HG03442 (cell line): ENCODE data around the gene SYNRG.
"Not testable (repeated sequence)": the region's sequence is repeated elsewhere in the genome, so short reads cannot be mapped to it uniquely, and the experiment has no call there.

Experiments
- ATAC-seq: cut with Tn5 transposase; IDR thresholded peaks from one replicate; pipeline ENCODE4 v1.9.1; 2021; ENCODE audit warnings: mild to moderate bottlenecking, moderate library complexity; ENCODE audit not compliant: unreplicated experiment

The SYNRG gene

GRCh38 chr17:37609170-37610040 lies at the start of gene SYNRG:
Gene SYNRG (minus strand): TSS chr17:37609418. CDS start chr17:37609355, 63 bp downstream.
- ATAC-seq = peak; percentile 93

GRCh38 chr17:37657202-37657601 lies 48.0 kb upstream of the SYNRG start:
- no peak for ATAC-seq

GRCh38 chr17:37651849-37652248 lies 42.6 kb upstream of the SYNRG start:
- ATAC-seq = no peak

- no peak for ATAC-seq
Measured at GRCh38 chr17:37650419-37651003, 41.3 kb upstream of the SYNRG start.

GRCh38 chr17:37648555-37648954 lies 39.3 kb upstream of the SYNRG start:
- no peak for ATAC-seq

- no peak for ATAC-seq
Measured at GRCh38 chr17:37647856-37648255, 38.6 kb upstream of the SYNRG start.

GRCh38 chr17:37643869-37644268 lies 34.7 kb upstream of the SYNRG start:
- no peak for ATAC-seq

- ATAC-seq = peak; percentile 82
Measured at GRCh38 chr17:37643118-37643766, 34.0 kb upstream of the SYNRG start, which contains the start of gene DDX52. Gene DDX52 (minus strand): TSS chr17:37643446. CDS start chr17:37643420, 26 bp downstream.

GRCh38 chr17:37642681-37643080 lies 33.5 kb upstream of the SYNRG start:
- no peak for ATAC-seq

GRCh38 chr17:37640015-37640414 lies 30.8 kb upstream of the SYNRG start:
- ATAC-seq = no peak

GRCh38 chr17:37637956-37638355 lies 28.7 kb upstream of the SYNRG start:
- ATAC-seq = no peak

GRCh38 chr17:37616430-37616829 lies 7.2 kb upstream of the SYNRG start:
- ATAC-seq = not testable (repeated sequence)

GRCh38 chr17:37614823-37615222 lies 5.6 kb upstream of the SYNRG start:
- no peak for ATAC-seq

- no peak for ATAC-seq
Measured at GRCh38 chr17:37614391-37614790, 5.2 kb upstream of the SYNRG start.

GRCh38 chr17:37610971-37611370 lies 1.8 kb upstream of the SYNRG start:
- no peak for ATAC-seq

GRCh38 chr17:37610041-37610420 lies 813 bp upstream of the SYNRG start:
- not testable (repeated sequence) for ATAC-seq

- ATAC-seq = peak; percentile 18
Measured at GRCh38 chr17:37608351-37609169, 658 bp downstream of the SYNRG start.

GRCh38 chr17:37607637-37608331 lies 1.4 kb downstream of the SYNRG start:
- no peak for ATAC-seq

- no peak for ATAC-seq
Measured at GRCh38 chr17:37605813-37606505, 3.3 kb downstream of the SYNRG start.

GRCh38 chr17:37605081-37605480 lies 4.1 kb downstream of the SYNRG start:
- ATAC-seq = no peak
